Cardiac fibroblast (primary cell): Measurements from ENCODE around the gene MYO15A.

ENCODE experiments used
- DNase-seq, 2 donors: peaks; one replicate each; pipeline versions ENCODE4 v3.0.0 to v3.0.0-alpha.2; 2010; ENCODE audit warnings: low read depth in 2 of 2
- H3K4me3 ChIP-seq, 2 donors: replicated peaks in 1 of 2; 1 replicate in 1 of 2; 2 replicates in 1 of 2; pipeline ENCODE4 v1.5.1; 2011; ENCODE audit warnings: low read depth in 2 of 2, low read length in 2 of 2, mild to moderate bottlenecking in 2 of 2, moderate library complexity in 1 of 2
- CTCF ChIP-seq: IDR thresholded peaks from one replicate; pipeline ENCODE4 v1.5.1; 2011; ENCODE audit warnings: low read depth, mild to moderate bottlenecking, low read length, inconsistent platforms

MYO15A gene

GRCh38 chr17:18217412-18218015, 109.0 kb downstream of the MYO15A start:
- no peak overlapping the region for H3K4me3 ChIP-seq
- DNase-seq: peak; percentile 68 to 75
- TF ChIP-seq CTCF: peak; percentile 98

- DNase-seq: peak; percentile 37 to 82
- TF ChIP-seq CTCF: no peak
- H3K4me3 ChIP-seq: no peak overlapping the region
These were observed 110.3 kb downstream of the MYO15A start for GRCh38 chr17:18218756-18219415.

GRCh38 chr17:18224053-18224386, 115.5 kb downstream of the MYO15A start:
- no peak for DNase-seq
- no peak overlapping the region for H3K4me3 ChIP-seq
- no peak for TF ChIP-seq CTCF

GRCh38 chr17:18224387-18225120, 116.0 kb downstream of the MYO15A start:
- peak; percentile 51 to 74 for DNase-seq
- H3K4me3 ChIP-seq: peak overlapping the region in 1 of 2 donors; percentile 42
- no peak for TF ChIP-seq CTCF

GRCh38 chr17:18225121-18225641, 116.6 kb downstream of the MYO15A start, which contains the start of gene LLGL1:
TSS of gene LLGL1 (plus strand) at chr17:18225635. CDS start at chr17:18225683, 48 bp downstream.
- TF ChIP-seq CTCF: no peak
- peak; percentile 95 to 98 for DNase-seq
- H3K4me3 ChIP-seq: peak within 1 kb of the TSS; percentile 84 to 89

- DNase-seq: peak in 1 of 2 donors; percentile 15
- no peak for TF ChIP-seq CTCF
- H3K4me3 ChIP-seq: peak overlapping the region; percentile 84 to 89
These were observed 117.2 kb downstream of the MYO15A start for GRCh38 chr17:18225642-18226283.
